ENCODE measurements around the gene SLC12A6.

SLC12A6 gene

GRCh38 chr15:34282384-34282783 lies 55.2 kb downstream of the SLC12A6 start:
- no peak overlapping the region for H3K4me3 ChIP-seq (ENCODE audit: low read depth, low read length)
- TF ChIP-seq CTCF (IDR thresholded peaks at IDR 0.05; ENCODE audit: borderline replicate concordance, insufficient read depth, low read depth, low read length) = no peak

- H3K4me3 ChIP-seq (ENCODE audit: low read depth, low read length) = no peak overlapping the region
- TF ChIP-seq CTCF (IDR thresholded peaks at IDR 0.05; ENCODE audit: borderline replicate concordance, insufficient read depth, low read depth, low read length) = no peak
These were observed 57.4 kb downstream of the SLC12A6 start for GRCh38 chr15:34280193-34280592.

GRCh38 chr15:34279368-34279767 lies 58.2 kb downstream of the SLC12A6 start:
- no peak for TF ChIP-seq CTCF (IDR thresholded peaks at IDR 0.05; ENCODE audit: borderline replicate concordance, insufficient read depth, low read depth, low read length)
- H3K4me3 ChIP-seq (ENCODE audit: low read depth, low read length) = no peak overlapping the region

- TF ChIP-seq CTCF (IDR thresholded peaks at IDR 0.05; ENCODE audit: borderline replicate concordance, insufficient read depth, low read depth, low read length) = no peak
- H3K4me3 ChIP-seq (ENCODE audit: low read depth, low read length) = no peak overlapping the region
These were observed 61.9 kb downstream of the SLC12A6 start for GRCh38 chr15:34275721-34276120.

- H3K4me3 ChIP-seq (ENCODE audit: low read depth, low read length) = no peak overlapping the region
- no peak for TF ChIP-seq CTCF (IDR thresholded peaks at IDR 0.05; ENCODE audit: borderline replicate concordance, insufficient read depth, low read depth, low read length)
These were observed 62.4 kb downstream of the SLC12A6 start for GRCh38 chr15:34275154-34275553.

- TF ChIP-seq CTCF (IDR thresholded peaks at IDR 0.05; ENCODE audit: borderline replicate concordance, insufficient read depth, low read depth, low read length) = no peak
- H3K4me3 ChIP-seq (ENCODE audit: low read depth, low read length) = no peak overlapping the region
These were observed 66.1 kb downstream of the SLC12A6 start for GRCh38 chr15:34271493-34271892.

GRCh38 chr15:34266751-34267150 lies 70.8 kb downstream of the SLC12A6 start:
- no peak for TF ChIP-seq CTCF (IDR thresholded peaks at IDR 0.05; ENCODE audit: borderline replicate concordance, insufficient read depth, low read depth, low read length)
- H3K4me3 ChIP-seq (ENCODE audit: low read depth, low read length) = no peak overlapping the region
